ENCODE measurements around the gene SH3D19.
A peak's percentile ranks its signal among the peaks of the same experiment; 100 is the strongest.

The SH3D19 gene

GRCh38 chr4:151184523-151185458 lies 140.6 kb downstream of the SH3D19 start:
- DNase-seq: no peak

GRCh38 chr4:151182455-151182996 lies 142.9 kb downstream of the SH3D19 start:
- DNase-seq: no peak

GRCh38 chr4:151176685-151177084 lies 148.7 kb downstream of the SH3D19 start:
- no peak for DNase-seq

GRCh38 chr4:151175754-151176631 lies 149.4 kb downstream of the SH3D19 start:
- no peak for DNase-seq

- DNase-seq: no peak
These were observed 150.2 kb downstream of the SH3D19 start for GRCh38 chr4:151175233-151175632.

GRCh38 chr4:151174784-151175183 lies 150.6 kb downstream of the SH3D19 start:
- DNase-seq: no peak

- DNase-seq: no peak
These were observed 151.5 kb downstream of the SH3D19 start for GRCh38 chr4:151173871-151174270.

GRCh38 chr4:151169900-151170299 lies 155.5 kb downstream of the SH3D19 start:
- DNase-seq: no peak

- peak; percentile 65 for DNase-seq
These were observed 156.2 kb downstream of the SH3D19 start for GRCh38 chr4:151169223-151169622.

- no peak for DNase-seq
These were observed 157.8 kb downstream of the SH3D19 start for GRCh38 chr4:151167561-151167960.

- no peak for DNase-seq
These were observed 158.8 kb downstream of the SH3D19 start for GRCh38 chr4:151166636-151167035.

- no peak for DNase-seq
These were observed 160.0 kb downstream of the SH3D19 start for GRCh38 chr4:151165205-151166000.

- DNase-seq: no peak
These were observed 161.6 kb downstream of the SH3D19 start for GRCh38 chr4:151163855-151164254.

- no peak for DNase-seq
These were observed 166.4 kb downstream of the SH3D19 start for GRCh38 chr4:151158979-151159378.

GRCh38 chr4:151157543-151157942 lies 167.9 kb downstream of the SH3D19 start:
- DNase-seq: no peak

- DNase-seq: no peak
These were observed 171.8 kb downstream of the SH3D19 start for GRCh38 chr4:151153585-151153984.

- DNase-seq: no peak
These were observed 173.4 kb downstream of the SH3D19 start for GRCh38 chr4:151152028-151152427.

GRCh38 chr4:151150821-151151580 lies 174.4 kb downstream of the SH3D19 start:
- no peak for DNase-seq

- no peak for DNase-seq
These were observed 177.1 kb downstream of the SH3D19 start for GRCh38 chr4:151148261-151148660.

- DNase-seq: no peak
These were observed 178.4 kb downstream of the SH3D19 start for GRCh38 chr4:151147000-151147399.

- DNase-seq: no peak
These were observed 180.9 kb downstream of the SH3D19 start for GRCh38 chr4:151144329-151145072.

Data from NCI-H1105 (cell line).